GM12873 (cell line): ENCODE results near the gene CEP131.

ENCODE experiments used
- CTCF ChIP-seq: IDR thresholded peaks from 2 replicates; pipeline ENCODE4 v1.5.1; 2012; ENCODE audit warnings: low read depth, mild to moderate bottlenecking, moderate library complexity, low read length, control low read depth; ENCODE audit not compliant: insufficient read depth; ENCODE audit errors: missing control alignments

CEP131 gene

DNA sequence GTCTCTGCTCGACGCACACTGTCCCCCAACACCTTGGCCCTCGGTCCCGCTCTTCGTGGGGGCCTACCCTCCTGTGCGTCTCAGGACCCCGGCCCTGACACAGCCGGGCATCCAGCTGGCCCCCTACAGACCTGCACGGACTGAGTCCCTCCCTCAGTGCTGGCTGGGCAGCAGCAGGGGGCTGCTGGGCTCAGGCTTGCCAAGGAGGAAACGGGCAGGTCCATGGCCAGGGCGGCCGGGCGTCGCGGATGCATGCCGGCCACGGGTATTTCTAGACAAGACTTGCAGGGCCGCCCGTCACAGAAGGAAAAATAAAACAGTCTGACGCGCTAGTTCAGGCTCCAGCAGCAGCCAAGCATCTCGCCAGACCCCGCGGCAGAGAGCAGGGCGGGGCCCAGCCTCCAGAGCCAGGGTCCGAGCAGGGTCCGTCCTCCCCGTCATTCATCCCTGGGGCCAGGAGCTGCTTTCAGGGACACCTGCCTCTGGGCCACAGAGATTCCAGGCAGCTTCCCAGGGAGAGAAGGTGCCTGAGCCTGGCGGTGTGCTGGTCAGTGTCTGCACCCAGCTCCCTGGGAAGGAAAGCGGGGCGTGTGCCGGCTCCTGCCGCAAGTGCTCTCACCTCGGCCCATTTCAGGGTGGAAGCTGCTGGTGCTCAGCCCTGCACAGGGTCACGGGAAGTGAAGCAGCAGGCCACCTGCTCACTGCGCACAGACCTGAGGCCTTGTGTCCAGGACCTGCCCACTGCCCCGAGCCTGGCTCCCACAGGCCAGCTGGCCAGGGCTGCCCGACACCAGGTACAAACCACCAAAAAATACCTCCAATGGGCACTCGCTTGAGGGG lies 64.7 kb downstream of the CEP131 start:
- no peak for TF ChIP-seq CTCF

GRCh38 chr17:81156866-81157805 lies 65.6 kb downstream of the CEP131 start:
- no peak for TF ChIP-seq CTCF

DNA sequence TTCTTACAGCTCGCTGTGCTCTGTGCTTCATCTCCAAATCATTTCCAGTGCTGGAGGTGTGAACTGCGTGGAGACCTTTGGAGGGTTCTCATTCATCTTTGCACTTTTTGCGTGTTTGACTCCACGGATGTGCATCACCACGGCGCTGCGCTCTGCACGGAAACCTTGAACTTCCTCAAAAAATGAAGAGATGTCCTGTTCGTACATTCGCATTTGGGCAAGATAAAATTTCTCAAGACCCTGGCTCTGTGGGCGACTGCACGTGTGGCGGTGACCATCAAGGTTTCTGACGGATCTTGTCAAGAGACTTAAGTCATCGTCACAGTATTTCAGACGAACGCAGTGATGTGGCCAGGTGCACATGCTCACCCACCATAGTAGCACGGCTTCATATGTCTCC lies 67.8 kb downstream of the CEP131 start:
- no peak for TF ChIP-seq CTCF

DNA sequence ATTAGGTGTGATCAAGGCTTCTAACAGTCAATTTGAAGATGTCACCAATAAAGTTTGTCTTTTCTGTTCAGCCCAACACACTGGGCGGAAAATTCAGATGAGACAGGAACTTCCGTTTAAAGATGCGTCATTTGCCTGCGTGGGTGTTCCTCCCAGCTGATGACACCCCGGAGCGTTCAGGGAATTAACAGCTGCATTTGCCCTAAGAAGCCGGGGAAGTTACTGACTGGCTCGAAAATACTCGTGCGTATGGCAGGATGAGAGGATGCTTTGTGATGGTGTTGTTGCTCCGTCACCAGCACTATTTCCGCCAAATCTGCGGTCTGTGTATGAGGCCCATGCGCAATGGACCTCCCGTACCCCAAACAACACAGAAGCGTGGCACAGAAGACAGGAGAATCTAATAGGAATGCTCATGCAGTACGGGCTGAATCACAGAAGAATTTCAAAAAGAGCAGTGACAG lies 69.4 kb downstream of the CEP131 start:
- TF ChIP-seq CTCF, result no peak

GRCh38 chr17:81152288-81152828 lies 70.4 kb downstream of the CEP131 start:
- no peak for TF ChIP-seq CTCF

DNA sequence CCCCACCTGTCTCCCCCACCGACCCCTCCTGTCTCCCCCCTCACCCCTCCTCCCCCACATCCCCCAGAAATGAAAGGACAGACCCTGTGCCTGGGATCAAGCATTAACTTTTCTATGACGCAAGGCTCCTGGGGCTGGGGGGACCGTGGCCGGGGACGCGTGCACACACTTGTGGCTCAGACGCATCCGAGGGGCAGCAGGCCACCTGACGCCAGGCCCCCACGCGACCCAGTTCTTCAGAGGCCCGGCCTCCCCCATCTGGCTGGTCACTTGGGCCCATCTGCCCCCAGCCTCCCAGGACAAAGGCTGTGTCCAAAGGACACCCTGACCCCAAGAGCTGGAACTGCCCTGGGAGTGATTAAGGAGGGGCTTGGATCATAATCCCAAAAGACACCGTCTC lies 71.5 kb downstream of the CEP131 start:
- TF ChIP-seq CTCF, result no peak
